HEK293T (cell line): ENCODE measurements around the gene ELOVL3.
"Not testable (repeated sequence)": the region's sequence is repeated elsewhere in the genome, so short reads cannot be mapped to it uniquely, and the experiment has no call there.

Source experiments
- CTCF ChIA-PET: fragments of 350-600 bp; formaldehyde crosslinking; extraction: SDS; loops from one replicate; lab custom pipeline; 2021; ENCODE audit warnings: antibody characterized with exemption, inconsistent platforms; lab: Yijun Ruan, JAX
- POLR2A ChIA-PET: fragments of 350-600 bp; formaldehyde crosslinking; extraction: SDS; loops from one replicate; lab custom pipeline; 2020; ENCODE audit warnings: antibody characterized with exemption, inconsistent platforms; lab: Yijun Ruan, JAX
- DNase-seq: peaks from one replicate; pipeline ENCODE4 v3.0.0; 2012; ENCODE audit warnings: mixed read lengths; ENCODE audit errors: extremely low spot score
- BHLHE40 ChIP-seq: fragments of 450-650 bp; IDR thresholded peaks from 2 replicates; pipeline ENCODE4 v1.6.1; 2016; ENCODE audit warnings: mild to moderate bottlenecking, moderate library complexity, borderline replicate concordance
- CTBP1 ChIP-seq: fragments of 450-650 bp; IDR thresholded peaks from 2 replicates; pipeline ENCODE4 v1.6.1; 2016; ENCODE audit warnings: borderline replicate concordance
- ELF4 ChIP-seq: fragments of 450-650 bp; IDR thresholded peaks from 2 replicates; pipeline ENCODE4 v1.6.1; 2017; ENCODE audit warnings: antibody characterized with exemption
- FOXA1 ChIP-seq: fragments of 450-650 bp; IDR thresholded peaks from 2 replicates; pipeline ENCODE4 v1.6.1; 2016; ENCODE audit warnings: mild to moderate bottlenecking
- FOXK2 ChIP-seq: fragments of 450-650 bp; IDR thresholded peaks from 2 replicates; pipeline ENCODE4 v1.6.1; 2016; ENCODE audit warnings: mild to moderate bottlenecking
- FOXM1 ChIP-seq: fragments of 450-650 bp; IDR thresholded peaks from 2 replicates; pipeline ENCODE4 v1.6.1; 2017; ENCODE audit warnings: mild to moderate bottlenecking, borderline replicate concordance
- HDGF ChIP-seq: fragments of 450-650 bp; IDR thresholded peaks from 2 replicates; pipeline ENCODE4 v1.6.1; 2017; ENCODE audit warnings: antibody characterized with exemption, borderline replicate concordance
- L3MBTL2 ChIP-seq: fragments of 450-650 bp; conservative IDR thresholded peaks from 2 replicates; pipeline ENCODE4 v1.6.1; 2016; ENCODE audit warnings: mild to moderate bottlenecking
- LEF1 ChIP-seq: fragments of 450-650 bp; IDR thresholded peaks from 2 replicates; pipeline ENCODE4 v1.6.1; 2017; ENCODE audit warnings: mild to moderate bottlenecking, borderline replicate concordance
- NFRKB ChIP-seq: fragments of 450-650 bp; IDR thresholded peaks from 2 replicates; pipeline ENCODE4 v1.6.1; 2016; ENCODE audit warnings: mild to moderate bottlenecking, moderate library complexity
- SP1 ChIP-seq: fragments of 450-650 bp; IDR thresholded peaks from 2 replicates; pipeline ENCODE4 v1.6.1; 2017
- SUZ12 ChIP-seq: fragments of 450-650 bp; IDR thresholded peaks from 2 replicates; pipeline ENCODE4 v1.6.1; 2016; ENCODE audit warnings: mild to moderate bottlenecking
- TARDBP ChIP-seq: fragments of 450-650 bp; IDR thresholded peaks from 2 replicates; pipeline ENCODE4 v1.6.1; 2016
- ZNF384 ChIP-seq: fragments of 450-650 bp; IDR thresholded peaks from 2 replicates; pipeline ENCODE4 v1.6.1; 2016
- TF ChIP-seq, protein P1 (sequence below): fragments of 450-650 bp; IDR thresholded peaks from 2 replicates; pipeline ENCODE4 v1.6.1; 2016

The ELOVL3 gene

DNA sequence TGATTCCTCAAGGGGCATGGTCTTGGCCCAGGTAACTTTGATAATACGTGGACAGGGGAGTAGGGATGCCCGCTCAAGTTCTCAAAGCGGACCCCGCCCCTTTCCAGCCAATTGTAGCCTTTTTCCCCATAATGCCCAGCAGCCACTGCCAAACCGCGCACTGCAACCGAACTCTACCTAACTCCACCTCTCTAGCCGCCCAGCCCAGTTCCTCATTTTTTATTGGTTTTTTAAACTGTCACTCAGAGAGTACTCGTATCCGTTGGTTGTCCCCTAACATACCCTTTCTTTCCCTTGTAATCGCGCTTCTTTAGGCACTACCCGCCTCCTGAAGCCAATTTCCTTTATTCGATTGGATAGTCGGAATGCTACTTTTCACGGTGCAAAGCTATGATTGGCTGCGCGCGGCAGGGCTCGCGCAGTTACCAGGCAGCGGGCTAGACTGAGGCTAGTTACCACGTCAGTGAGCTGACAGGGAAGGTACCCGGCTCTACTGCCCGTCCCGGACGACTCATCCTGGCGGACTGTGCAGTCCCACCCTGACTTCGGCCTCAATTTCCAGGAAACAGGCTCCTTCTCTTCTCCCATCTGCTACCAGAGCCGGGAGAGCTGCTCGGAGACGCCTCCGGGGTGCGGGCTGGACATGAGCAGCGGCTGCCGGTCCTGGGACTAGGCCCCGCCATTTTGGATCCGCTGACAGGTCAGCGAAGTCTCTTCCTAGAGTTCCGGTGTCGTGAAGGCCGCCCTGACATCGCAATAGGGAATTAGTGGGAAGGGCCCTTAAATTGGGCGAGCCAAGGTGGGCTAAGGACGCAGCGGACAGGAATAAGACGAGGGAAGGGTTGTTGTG, 19.2 kb downstream of the ELOVL3 start, which contains the start of gene GBF1:
TSS of gene GBF1 (plus strand) at position 451 of the 850 bp plus-strand sequence. CDS start 13,407 bp downstream, outside the sequence.
- peak; percentile 98 for DNase-seq
- POLR2A ChIA-PET: interaction anchor here (0.6 to 2.7 kb wide), 11 partner anchors 8 to 187 kb away, joined by 3 to 16 read pairs (median 5); partner anchors contain the start of gene CUEDC2
- CTCF ChIA-PET: interaction anchor here (0.6 to 3.6 kb wide), 2 partner anchors 15 to 29 kb away, joined by 4 to 20 read pairs; no protein-coding TSS in a partner anchor
- TF ChIP-seq, protein P1, sequence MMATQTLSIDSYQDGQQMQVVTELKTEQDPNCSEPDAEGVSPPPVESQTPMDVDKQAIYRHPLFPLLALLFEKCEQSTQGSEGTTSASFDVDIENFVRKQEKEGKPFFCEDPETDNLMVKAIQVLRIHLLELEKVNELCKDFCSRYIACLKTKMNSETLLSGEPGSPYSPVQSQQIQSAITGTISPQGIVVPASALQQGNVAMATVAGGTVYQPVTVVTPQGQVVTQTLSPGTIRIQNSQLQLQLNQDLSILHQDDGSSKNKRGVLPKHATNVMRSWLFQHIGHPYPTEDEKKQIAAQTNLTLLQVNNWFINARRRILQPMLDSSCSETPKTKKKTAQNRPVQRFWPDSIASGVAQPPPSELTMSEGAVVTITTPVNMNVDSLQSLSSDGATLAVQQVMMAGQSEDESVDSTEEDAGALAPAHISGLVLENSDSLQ: peak; percentile 100
- no peak for TF ChIP-seq SUZ12
- no peak for TF ChIP-seq TARDBP
- TF ChIP-seq L3MBTL2: peak; percentile 13
- TF ChIP-seq SP1: no peak
- no peak for TF ChIP-seq HDGF
- no peak; the same call in 1 of the 2 replicates for TF ChIP-seq ELF4
- no peak for TF ChIP-seq BHLHE40
- no peak for TF ChIP-seq FOXM1

DNA sequence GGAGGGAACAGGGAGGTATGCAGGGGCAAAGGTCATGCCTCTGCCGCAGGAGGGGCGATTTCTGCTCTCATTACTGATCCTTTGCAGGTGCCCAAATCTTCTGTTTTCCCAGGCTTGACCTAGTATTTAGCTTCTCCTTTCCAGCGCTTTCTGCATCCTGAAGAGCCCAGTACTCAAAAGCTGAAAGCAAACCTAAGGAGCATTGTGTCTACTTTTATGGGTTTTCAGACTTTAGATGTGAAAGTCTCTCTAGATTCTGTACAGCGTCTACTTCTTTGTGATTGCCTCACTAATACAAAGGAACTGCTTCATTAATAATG, 19.8 kb downstream of the ELOVL3 start:
- ChIA-PET POLR2A (interaction anchor here (1.0 to 2.7 kb wide), 4 partner anchors 11 to 104 kb away, joined by 3 to 16 read pairs (median 5); no protein-coding TSS in a partner anchor), CTCF (interaction anchor here (0.6 to 3.6 kb wide), 2 partner anchors 15 to 30 kb away, joined by 4 to 20 read pairs; no protein-coding TSS in a partner anchor)
- no peak for DNase-seq
- no peak for TF ChIP-seq NFRKB
- TF ChIP-seq HDGF: no peak
- no peak for TF ChIP-seq FOXK2
- TF ChIP-seq L3MBTL2: no peak
- no peak for TF ChIP-seq TARDBP
- TF ChIP-seq ZNF384: no peak
- TF ChIP-seq CTBP1: no peak
- TF ChIP-seq, protein P1: no peak

DNA sequence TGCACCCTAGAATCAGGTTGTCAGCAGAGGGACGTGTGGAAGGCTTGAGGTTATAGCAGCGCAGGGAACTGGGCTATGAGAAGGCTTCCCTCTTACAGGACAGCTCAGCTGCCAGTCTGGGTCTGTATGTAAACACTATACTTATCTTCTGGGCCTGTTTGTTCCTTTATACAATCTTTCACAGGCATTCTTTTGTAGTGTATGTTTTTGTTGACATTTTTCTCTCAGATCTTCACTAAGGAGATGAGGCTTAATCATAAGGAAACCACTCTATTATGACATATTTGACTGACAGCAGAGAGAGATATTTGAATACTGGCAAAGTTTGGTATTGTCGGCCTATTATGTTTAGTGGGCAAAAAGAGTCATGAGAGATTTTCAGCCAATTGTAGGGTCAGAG, 20.2 kb downstream of the ELOVL3 start:
- CTCF ChIA-PET: no interaction called here
- POLR2A ChIA-PET: interaction anchor here (2.7 kb wide), 1 partner anchor 16 kb away, joined by 16 read pairs; no protein-coding TSS in a partner anchor
- TF ChIP-seq, protein P1: peak; percentile 78
- TF ChIP-seq HDGF: no peak
- DNase-seq: no peak

DNA sequence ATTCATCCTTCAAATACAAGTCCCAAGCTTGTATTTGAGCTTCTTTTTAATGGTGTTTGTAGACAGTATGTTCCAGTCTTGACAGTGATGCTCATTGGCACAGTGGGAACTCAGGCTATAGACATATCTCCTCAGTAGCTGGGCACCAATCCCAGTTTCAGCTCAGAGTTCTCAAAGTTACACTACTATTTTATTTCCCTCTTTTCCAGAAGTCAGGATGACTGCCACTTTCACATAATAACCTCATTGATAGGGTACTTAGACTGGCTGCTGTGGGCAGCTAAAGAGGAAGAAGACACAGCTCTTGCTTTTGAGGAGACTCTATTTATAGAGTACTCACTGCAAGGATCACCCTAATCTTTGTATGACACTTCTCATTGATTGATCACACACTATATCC, 21.6 kb downstream of the ELOVL3 start:
- no peak for DNase-seq
- TF ChIP-seq SUZ12 (no peak), L3MBTL2 (no peak), NFRKB (no peak)
- ChIA-PET CTCF (interaction anchor here (0.6 kb wide), 1 partner anchor 99 kb away, joined by 3 read pairs; no protein-coding TSS in a partner anchor), POLR2A (interaction anchor here (1.3 kb wide), 1 partner anchor 19 kb away, joined by 3 read pairs; no protein-coding TSS in a partner anchor)

DNA sequence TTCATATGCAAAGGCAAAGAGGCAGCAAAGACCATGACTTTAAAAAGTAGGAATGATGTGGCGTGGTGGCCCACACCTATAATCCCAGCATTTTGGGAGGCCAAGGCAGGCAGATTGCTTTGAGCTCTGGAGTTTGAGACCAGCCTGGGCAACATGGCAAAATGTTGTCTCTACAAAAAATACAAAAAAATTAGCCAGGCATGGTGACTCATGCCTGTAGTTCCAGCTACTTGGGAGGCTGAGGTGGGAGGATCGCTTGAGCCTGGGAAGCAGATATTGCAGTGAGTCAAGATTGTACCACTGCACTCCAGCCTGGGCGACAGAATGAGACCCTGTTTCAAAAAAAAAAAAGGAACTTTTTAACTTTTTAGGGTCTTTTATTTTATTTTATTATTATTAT, 26.4 kb downstream of the ELOVL3 start:
- ChIA-PET CTCF (interaction anchor here (1.0 kb wide), 1 partner anchor 22 kb away, joined by 3 read pairs; no protein-coding TSS in a partner anchor), POLR2A (interaction anchor here (2.0 kb wide), 1 partner anchor 8 kb away, joined by 6 read pairs; the partner anchor contains the start of gene GBF1)
- not testable (repeated sequence) for DNase-seq

DNA sequence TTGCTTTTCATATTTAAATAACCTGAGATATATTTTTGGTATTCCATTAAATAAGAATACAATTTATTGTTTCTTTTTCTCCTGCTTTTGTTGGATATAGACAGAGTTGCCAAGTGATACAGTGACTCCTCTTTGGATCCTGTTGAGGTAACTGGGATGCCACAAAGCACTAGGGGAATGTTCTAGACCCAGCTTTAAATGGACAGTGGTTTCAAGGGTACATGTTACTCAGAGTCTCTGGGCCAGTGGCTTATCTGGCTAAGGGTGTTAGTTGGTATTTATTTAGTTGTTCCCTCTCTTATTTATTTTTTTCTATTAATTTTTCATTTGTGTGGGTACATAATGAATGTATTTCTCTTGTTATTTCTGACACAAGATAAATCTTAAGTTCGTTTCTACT, 28.3 kb downstream of the ELOVL3 start:
- ChIA-PET POLR2A (no interaction called here), CTCF (interaction anchor here (0.6 kb wide), 1 partner anchor 253 kb away, joined by 3 read pairs; no protein-coding TSS in a partner anchor)
- DNase-seq: no peak
- TF ChIP-seq SP1 (no peak), LEF1 (no peak)

DNA sequence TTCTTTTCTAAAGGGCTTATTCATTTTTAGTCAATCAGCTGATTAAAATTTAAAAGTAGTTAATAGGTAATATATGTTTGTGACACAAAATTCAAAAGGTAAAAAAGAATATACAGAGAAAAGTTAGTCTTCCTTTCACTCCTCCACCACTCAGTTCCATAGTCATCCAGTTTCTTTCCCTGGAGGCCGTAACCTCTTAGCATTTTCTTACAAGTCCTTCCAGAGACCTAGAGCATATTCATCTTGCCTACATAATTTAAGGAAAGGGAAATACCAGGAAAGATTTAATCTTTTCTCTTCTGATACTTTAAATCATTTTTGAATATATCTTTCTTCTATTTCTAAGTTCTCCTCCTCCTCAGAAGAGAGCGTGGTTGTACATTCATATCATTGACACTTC, 29.3 kb downstream of the ELOVL3 start:
- ChIA-PET POLR2A (no interaction called here), CTCF (no interaction called here)
- no peak for TF ChIP-seq FOXM1
- TF ChIP-seq BHLHE40: no peak
- no peak for TF ChIP-seq FOXA1
- no peak for TF ChIP-seq FOXK2
- no peak for DNase-seq
